ENCODE results near the gene FILIP1L.

FILIP1L gene

GRCh38 chr3:100157685-100158084 lies 43.4 kb upstream of the FILIP1L start:
- Mint-ChIP-seq H3K4me1 (no peaks in the 10 kb centered on the region), H3K27ac (no peak overlapping the region), H3K27me3 (ENCODE audit: low read depth, poor library complexity) (no peaks in the 10 kb centered on the region), H3K4me3 (no peak overlapping the region), H3K9me3 (peaks cover 28% of the 10 kb centered on the region), H3K36me3 (ENCODE audit: low read depth) (peaks cover 55% of the 10 kb centered on the region)
- TF ChIP-seq CTCF (IDR thresholded peaks at IDR 0.05): no peak
- no peak for DNase-seq

- Mint-ChIP-seq H3K9me3 (peaks cover 28% of the 10 kb centered on the region), H3K27me3 (ENCODE audit: low read depth, poor library complexity) (no peaks in the 10 kb centered on the region), H3K36me3 (ENCODE audit: low read depth) (peaks cover 66% of the 10 kb centered on the region), H3K27ac (no peak overlapping the region), H3K4me1 (no peaks in the 10 kb centered on the region), H3K4me3 (no peak overlapping the region)
- DNase-seq: no peak
- no peak for TF ChIP-seq CTCF (IDR thresholded peaks at IDR 0.05)
Observed at GRCh38 chr3:100155590-100155989, 41.3 kb upstream of the FILIP1L start.

GRCh38 chr3:100155128-100155527 lies 40.8 kb upstream of the FILIP1L start:
- Mint-ChIP-seq H3K4me1 (no peaks in the 10 kb centered on the region), H3K36me3 (ENCODE audit: low read depth) (peaks cover 66% of the 10 kb centered on the region), H3K4me3 (no peak overlapping the region), H3K27ac (no peak overlapping the region), H3K9me3 (peaks cover 28% of the 10 kb centered on the region), H3K27me3 (ENCODE audit: low read depth, poor library complexity) (no peaks in the 10 kb centered on the region)
- no peak for DNase-seq
- no peak for TF ChIP-seq CTCF (IDR thresholded peaks at IDR 0.05)

GRCh38 chr3:100154171-100154570 lies 39.9 kb upstream of the FILIP1L start:
- no peak for TF ChIP-seq CTCF (IDR thresholded peaks at IDR 0.05)
- peaks cover 75% of the 10 kb centered on the region for H3K36me3 Mint-ChIP-seq (ENCODE audit: low read depth)
- H3K27me3 Mint-ChIP-seq (ENCODE audit: low read depth, poor library complexity): no peaks in the 10 kb centered on the region
- H3K4me1 Mint-ChIP-seq: no peaks in the 10 kb centered on the region
- H3K27ac Mint-ChIP-seq: no peak overlapping the region
- H3K9me3 Mint-ChIP-seq: peaks cover 28% of the 10 kb centered on the region
- DNase-seq: no peak
- no peak overlapping the region for H3K4me3 Mint-ChIP-seq

- H3K27ac Mint-ChIP-seq: no peak overlapping the region
- peaks cover 13% of the 10 kb centered on the region for H3K9me3 Mint-ChIP-seq
- no peak for DNase-seq
- no peak overlapping the region for H3K4me3 Mint-ChIP-seq
- TF ChIP-seq CTCF (IDR thresholded peaks at IDR 0.05): no peak
- peaks cover 64% of the 10 kb centered on the region for H3K36me3 Mint-ChIP-seq (ENCODE audit: low read depth)
- no peaks in the 10 kb centered on the region for H3K27me3 Mint-ChIP-seq (ENCODE audit: low read depth, poor library complexity)
- H3K4me1 Mint-ChIP-seq: no peaks in the 10 kb centered on the region
Observed at GRCh38 chr3:100151024-100151707, 36.9 kb upstream of the FILIP1L start.

- H3K36me3 Mint-ChIP-seq (ENCODE audit: low read depth): peaks cover 64% of the 10 kb centered on the region
- no peak for TF ChIP-seq CTCF (IDR thresholded peaks at IDR 0.05)
Observed at GRCh38 chr3:100150473-100150872, 36.2 kb upstream of the FILIP1L start.

More at GRCh38 chr3:100150473-100150872, 36.2 kb upstream of the FILIP1L start:
- no peaks in the 10 kb centered on the region for H3K27me3 Mint-ChIP-seq (ENCODE audit: low read depth, poor library complexity)
- no peak overlapping the region for H3K4me3 Mint-ChIP-seq
- no peaks in the 10 kb centered on the region for H3K4me1 Mint-ChIP-seq
- peak overlapping the region; percentile 2 for H3K27ac Mint-ChIP-seq
- peaks cover 8% of the 10 kb centered on the region for H3K9me3 Mint-ChIP-seq
- DNase-seq: no peak

All from nephron progenitor cell (in vitro differentiated cells).